ENCODE data around the gene GDPD4.

Gene GDPD4

GRCh38 chr11:77173494-77173893, 128.0 kb downstream of the GDPD4 start:
- DNase-seq (ENCODE audit: low spot score), result no peak

- DNase-seq (ENCODE audit: low spot score), result no peak
Observed at GRCh38 chr11:77172666-77172982, 128.9 kb downstream of the GDPD4 start.

GRCh38 chr11:77171885-77172665, 129.4 kb downstream of the GDPD4 start:
- peak; percentile 77 for DNase-seq (ENCODE audit: low spot score)

GRCh38 chr11:77171254-77171653, 130.2 kb downstream of the GDPD4 start:
- no peak for DNase-seq (ENCODE audit: low spot score)

- no peak for DNase-seq (ENCODE audit: low spot score)
Observed at GRCh38 chr11:77170107-77170506, 131.4 kb downstream of the GDPD4 start.

- no peak for DNase-seq (ENCODE audit: low spot score)
Observed at GRCh38 chr11:77167791-77168190, 133.7 kb downstream of the GDPD4 start.

GRCh38 chr11:77167111-77167626, 134.3 kb downstream of the GDPD4 start:
- no peak for DNase-seq (ENCODE audit: low spot score)
